SK-N-MC (cell line): Measurements from ENCODE around the gene HELB.

ENCODE experiments used
- EZH2 ChIP-seq: fragments of 200-600 bp; sonication (generic); IDR thresholded peaks from one replicate; pipeline ENCODE4 v1.6.1; 2017; ENCODE audit warnings: antibody characterized with exemption
- FOXP2 ChIP-seq: optimal IDR thresholded peaks from 2 replicates; pipeline ENCODE3; 2011; ENCODE audit warnings: mild to moderate bottlenecking, moderate library complexity; ENCODE audit not compliant: insufficient read depth; ENCODE audit errors: extremely low read length, control extremely low read depth
- POLR2AphosphoS5 ChIP-seq: IDR thresholded peaks from 2 replicates; pipeline ENCODE4 v1.6.1; 2012; ENCODE audit warnings: mild to moderate bottlenecking, low read depth, low read length, borderline replicate concordance

DNA sequence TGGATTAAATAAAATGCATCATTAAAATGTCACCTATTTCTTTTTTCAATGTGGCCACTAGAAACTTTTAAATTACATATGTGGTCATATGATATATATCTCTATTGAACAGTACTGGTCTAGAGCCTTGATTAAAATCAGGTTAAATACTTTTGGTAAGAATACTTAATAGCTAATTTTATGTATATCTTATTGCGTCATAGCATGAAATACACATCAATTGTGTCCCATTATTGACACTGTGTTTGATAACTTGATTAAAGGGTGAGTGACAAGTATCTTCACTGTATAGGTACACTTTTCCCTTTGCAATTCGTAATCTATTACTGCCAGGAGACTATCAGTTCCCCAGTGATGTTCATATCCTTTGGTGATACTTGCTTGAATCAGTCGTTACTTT lies 4.4 kb upstream of the HELB start:
- TF ChIP-seq POLR2AphosphoS5: no peak
- TF ChIP-seq FOXP2: no peak
- TF ChIP-seq EZH2: no peak
